GM12878 (cell line): ENCODE results near the gene PRM2. TPM values are rescaled to one million over a fixed set of nuclear protein-coding genes. Genes with fewer than 3 reads are reported as not detected.

ENCODE experiments used
- ATF7 ChIP-seq: fragments of 450-650 bp; IDR thresholded peaks from 2 replicates; pipeline ENCODE4 v1.6.1; 2016; ENCODE audit warnings: low read depth, mild to moderate bottlenecking
- CBX3 ChIP-seq: fragments of 200-600 bp; sonication (generic); IDR thresholded peaks from 2 replicates; pipeline ENCODE4 v1.6.1; 2016; ENCODE audit warnings: low read depth, borderline replicate concordance
- CHD1 ChIP-seq: IDR thresholded peaks from 2 replicates; pipeline ENCODE4 v1.6.1; 2012; ENCODE audit warnings: low read depth, low read length, improper control_type of control experiment
- E4F1 ChIP-seq: fragments of 450-650 bp; IDR thresholded peaks from 2 replicates; pipeline ENCODE4 v1.6.1; 2018; ENCODE audit warnings: borderline replicate concordance, mild to moderate bottlenecking; ENCODE audit not compliant: partially characterized antibody
- FOXM1 ChIP-seq: IDR thresholded peaks from 2 replicates; pipeline ENCODE4 v1.6.1; 2012; ENCODE audit warnings: low read depth, mild to moderate bottlenecking, inconsistent platforms, low read length, moderate library complexity
- JUNB ChIP-seq: IDR thresholded peaks from 2 replicates; pipeline ENCODE4 v1.6.1; 2016; ENCODE audit warnings: antibody characterized with exemption, mild to moderate bottlenecking
- PRDM15 ChIP-seq: fragments of 450-650 bp; formaldehyde crosslinking; IDR thresholded peaks from 2 replicates; pipeline ENCODE4 v1.4.0; 2020; ENCODE audit warnings: mild to moderate bottlenecking, moderate library complexity
- REST ChIP-seq: IDR thresholded peaks from 2 replicates; pipeline ENCODE4 v1.6.1; 2012; ENCODE audit warnings: mild to moderate bottlenecking, low read depth, low read length
- SIN3A ChIP-seq: IDR thresholded peaks from 2 replicates; pipeline ENCODE4 v1.6.1; 2012; ENCODE audit warnings: low read depth, low read length, improper control_type of control experiment
- SMAD5 ChIP-seq: IDR thresholded peaks from 2 replicates; pipeline ENCODE4 v1.6.1; 2016; ENCODE audit warnings: antibody characterized with exemption, low read depth
- ZBTB33 ChIP-seq: fragments of 450-650 bp; IDR thresholded peaks from 2 replicates; pipeline ENCODE4 v1.6.1; 2017; ENCODE audit warnings: mild to moderate bottlenecking
- ZBTB40 ChIP-seq: fragments of 450-650 bp; IDR thresholded peaks from 2 replicates; pipeline ENCODE4 v1.6.1; 2016; ENCODE audit warnings: mild to moderate bottlenecking, moderate library complexity, borderline replicate concordance
- ZNF384 ChIP-seq: IDR thresholded peaks from 2 replicates; pipeline ENCODE4 v1.6.1; 2012; ENCODE audit warnings: low read depth, mild to moderate bottlenecking, low read length, improper control_type of control experiment, borderline replicate concordance
- polyA plus RNA-seq, 11 experiments: library from polyadenylated mRNA; depleted of rRNA in 4 of 11; unstranded in 6 of 11; stranded (reverse) in 5 of 11; fragments of >200 nt; fragmentation: Nextera tagmentation in 4 of 11; fragmentation: Illumina TruSeq in 1 of 11; extraction: Ambion mirVana in 4 of 11; extraction: Trizol in 1 of 11; gene quantifications; 1 replicate in 1 of 11; 2 replicates in 10 of 11; pipeline versions ENCODE4 v1.2.1 to v1.2.3, GENCODE V29; 2011 to 2016; ENCODE audit warnings: inconsistent platforms in 2 of 11, missing spikeins in 2 of 11, low read depth in 1 of 11
- total RNA-seq, 4 experiments: library from RNA; depleted of rRNA in 3 of 4; stranded (reverse); fragments of >200 nt in 3 of 4; fragmentation: Illumina TruSeq in 1 of 4; extraction: Trizol in 1 of 4; gene quantifications; 2 replicates each; pipeline versions ENCODE4 v1.2.1 to v1.2.3, GENCODE V29; 2013 to 2021

PRM2 gene
- total and polyA plus RNA-seq, 10 of the 15 experiments (the other 5 are each of a cell fraction or from before 2014, with no cell fraction given): not detected

- TF ChIP-seq ZBTB40: no peak
- peak; percentile 53; the same call in 1 of the 2 replicates for TF ChIP-seq FOXM1
- TF ChIP-seq SIN3A: no peak
- no peak for TF ChIP-seq ZNF384
- no peak for TF ChIP-seq REST
- no peak for TF ChIP-seq E4F1
- peak; percentile 5; the same call in 1 of the 2 replicates for TF ChIP-seq JUNB
- TF ChIP-seq ATF7: no peak; the same call in 1 of the 2 replicates
- TF ChIP-seq CHD1: no peak
- no peak for TF ChIP-seq SMAD5
- no peak for TF ChIP-seq CBX3
- TF ChIP-seq PRDM15 (CRISPR knock-in tag): no peak
- no peak for TF ChIP-seq ZBTB33
These were observed 21.3 kb upstream of the PRM2 start (continued) for GRCh38 chr16:11297492-11298142.
